Nephron (organoid): ENCODE measurements around the gene CPNE5.

ENCODE experiments used
- H3K27ac Mint-ChIP-seq, 3 experiments: 2 replicates each; pipeline ENCODE4 v1.8.0; 2020; ENCODE audit warnings: mixed read lengths in 3 of 3, mild to moderate bottlenecking in 2 of 3, moderate library complexity in 1 of 3
- H3K27me3 Mint-ChIP-seq: 2 replicates; pipeline ENCODE4 v1.8.0; 2021; ENCODE audit warnings: low read depth, mild to moderate bottlenecking, moderate library complexity, mixed read lengths
- H3K36me3 Mint-ChIP-seq: 2 replicates; pipeline ENCODE4 v1.8.0; 2020; ENCODE audit warnings: low read depth, mixed read lengths
- H3K4me1 Mint-ChIP-seq: 2 replicates; pipeline ENCODE4 v1.8.0; 2020; ENCODE audit warnings: mixed read lengths
- H3K4me3 Mint-ChIP-seq, 3 experiments: 2 replicates each; pipeline ENCODE4 v1.8.0; 2020; ENCODE audit warnings: mild to moderate bottlenecking in 3 of 3, mixed read lengths in 3 of 3, moderate library complexity in 2 of 3
- H3K9me3 Mint-ChIP-seq: 2 replicates; pipeline ENCODE4 v1.8.0; 2020; ENCODE audit warnings: mixed read lengths
- CTCF ChIP-seq, 3 experiments: fragments of 200-600 bp; sonication (generic); IDR thresholded peaks; one replicate each; pipeline ENCODE4 v1.5.0; 2021; ENCODE audit warnings: antibody characterized with exemption in 3 of 3; ENCODE audit not compliant: unreplicated experiment in 3 of 3

The CPNE5 gene

DNA sequence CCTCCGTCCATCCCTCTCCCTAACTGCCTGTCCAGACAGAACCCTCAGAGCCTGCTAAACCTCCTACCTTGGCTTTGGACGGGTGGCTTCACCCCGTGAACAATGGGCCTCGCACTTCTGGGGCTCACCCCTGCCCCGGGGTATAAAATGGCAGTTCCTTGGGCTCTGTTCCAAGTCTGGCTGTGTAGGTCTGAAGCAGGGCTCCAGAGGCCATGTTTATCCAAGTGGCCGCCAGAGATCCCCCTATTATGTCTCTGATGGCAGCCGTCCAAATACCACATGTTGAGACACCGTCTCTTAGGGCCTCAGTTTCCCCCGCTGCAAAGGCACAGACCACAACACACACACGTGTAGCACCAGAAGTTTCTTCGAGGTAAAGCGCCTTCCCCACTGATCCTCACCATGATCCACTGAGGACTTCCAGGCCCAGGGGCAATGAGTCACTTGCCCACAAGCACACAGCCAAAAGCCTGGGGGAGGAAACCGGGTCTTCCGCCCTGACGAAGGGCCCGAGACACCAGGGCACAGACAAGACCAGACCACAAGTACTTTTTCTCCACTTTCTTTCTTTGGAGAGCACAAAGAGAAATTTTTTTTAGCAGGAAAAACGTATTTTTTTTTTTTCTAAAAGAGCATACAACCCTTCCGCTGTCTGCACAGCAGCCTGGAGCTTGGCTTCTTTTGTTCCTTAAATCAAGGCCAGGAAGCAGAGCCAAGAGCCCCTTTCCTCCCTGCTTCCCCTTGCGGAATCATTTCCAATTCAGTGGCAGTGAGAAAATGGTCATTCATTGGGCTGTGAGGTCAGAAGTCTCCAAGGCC is 11.8 kb downstream of the CPNE5 start:
- Mint-ChIP-seq H3K27me3 (peaks cover 11% of the 10 kb centered on the region), H3K36me3 (no peaks in the 10 kb centered on the region), H3K27ac (peak overlapping the region; percentile 58 to 92 (median 87)), H3K9me3 (no peaks in the 10 kb centered on the region), H3K4me3 (no peak overlapping the region), H3K4me1 (peaks cover 65% of the 10 kb centered on the region)
- TF ChIP-seq CTCF (IDR thresholded peaks at IDR 0.05; ENCODE audit: unreplicated experiment in 3 of 3), result no peak

- no peak for TF ChIP-seq CTCF (IDR thresholded peaks at IDR 0.05; ENCODE audit: unreplicated experiment in 3 of 3)
- Mint-ChIP-seq H3K27ac (peak overlapping the region; percentile 58 to 92 (median 87)), H3K4me1 (peaks cover 65% of the 10 kb centered on the region), H3K4me3 (no peak overlapping the region), H3K27me3 (peaks cover 11% of the 10 kb centered on the region), H3K9me3 (no peaks in the 10 kb centered on the region), H3K36me3 (no peaks in the 10 kb centered on the region)
These were observed 12.6 kb downstream of the CPNE5 start for GRCh38 chr6:36826520-36827227.

- Mint-ChIP-seq H3K27ac (peak overlapping the region in 2 of 3 experiments; percentile 74 to 92), H3K4me3 (no peak overlapping the region), H3K36me3 (no peaks in the 10 kb centered on the region), H3K27me3 (peaks cover 11% of the 10 kb centered on the region), H3K9me3 (no peaks in the 10 kb centered on the region), H3K4me1 (peaks cover 69% of the 10 kb centered on the region)
- TF ChIP-seq CTCF (IDR thresholded peaks at IDR 0.05; ENCODE audit: unreplicated experiment in 3 of 3), result no peak
These were observed 13.2 kb downstream of the CPNE5 start for GRCh38 chr6:36825994-36826393.

DNA sequence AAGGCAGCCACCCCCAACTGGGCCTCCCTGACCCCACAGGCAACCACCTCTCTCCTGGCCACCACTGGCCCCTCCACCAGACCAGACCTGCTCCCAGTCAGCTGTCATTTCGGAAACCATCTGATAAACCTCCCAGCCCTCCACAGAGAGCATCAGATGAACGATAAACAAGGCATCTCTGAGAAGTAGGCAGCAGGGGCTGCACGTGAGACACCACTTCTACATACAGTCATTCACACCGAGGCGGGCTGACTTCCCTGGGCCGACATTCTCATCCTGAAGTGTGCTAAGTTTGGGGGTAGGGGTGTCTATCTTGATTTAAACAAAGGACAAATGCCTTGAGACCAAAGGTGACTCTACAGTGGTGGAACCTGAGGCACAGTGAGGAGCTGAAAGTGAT is 13.8 kb downstream of the CPNE5 start:
- Mint-ChIP-seq H3K4me1 (peaks cover 69% of the 10 kb centered on the region), H3K36me3 (no peaks in the 10 kb centered on the region), H3K27ac (peak overlapping the region in 2 of 3 experiments; percentile 74 to 92), H3K27me3 (peaks cover 11% of the 10 kb centered on the region), H3K9me3 (no peaks in the 10 kb centered on the region), H3K4me3 (peak overlapping the region in 1 of 3 experiments; percentile 34)
- no peak for TF ChIP-seq CTCF (IDR thresholded peaks at IDR 0.05; ENCODE audit: unreplicated experiment in 3 of 3)

DNA sequence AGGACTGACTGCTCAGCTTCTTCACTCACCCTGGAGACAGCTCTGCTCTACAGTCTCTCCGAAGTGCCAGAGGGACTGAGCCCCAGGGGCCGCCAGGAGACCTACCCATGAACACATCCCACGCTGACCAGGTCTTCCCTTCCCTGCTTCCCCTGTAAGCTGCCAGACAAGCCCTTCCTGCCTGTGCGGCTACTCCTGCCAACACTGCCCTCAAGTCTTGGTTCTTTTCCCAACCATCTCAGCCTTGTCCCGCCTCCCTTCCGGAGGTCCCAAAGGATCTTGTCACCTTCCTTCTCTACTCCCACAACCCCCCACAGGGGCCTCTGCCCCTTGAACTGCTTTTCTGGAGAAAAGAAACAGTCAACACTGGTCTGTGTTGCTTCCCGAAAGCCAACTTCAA is 15.0 kb downstream of the CPNE5 start:
- no peak for TF ChIP-seq CTCF (IDR thresholded peaks at IDR 0.05; ENCODE audit: unreplicated experiment in 3 of 3)
- Mint-ChIP-seq H3K9me3 (no peaks in the 10 kb centered on the region), H3K27me3 (peaks cover 16% of the 10 kb centered on the region), H3K27ac (peak overlapping the region in 2 of 3 experiments; percentile 66 to 92), H3K36me3 (no peaks in the 10 kb centered on the region), H3K4me3 (no peak overlapping the region), H3K4me1 (peaks cover 69% of the 10 kb centered on the region)
